GM12873 (cell line): ENCODE data around the gene SALL2.

Experiments
- CTCF ChIP-seq: IDR thresholded peaks from 2 replicates; pipeline ENCODE4 v1.5.1; 2012; ENCODE audit warnings: low read depth, mild to moderate bottlenecking, moderate library complexity, low read length, control low read depth; ENCODE audit not compliant: insufficient read depth; ENCODE audit errors: missing control alignments

Gene SALL2

GRCh38 chr14:21475767-21476522 lies 50.2 kb downstream of the SALL2 start:
- TF ChIP-seq CTCF: no peak
